Heart left ventricle (tissue), 13 donors: ENCODE data around the gene CKB.

Experiments
- POLR2A ChIP-seq, 2 donors: fragments of 450-650 bp; IDR thresholded peaks; one replicate each; pipeline ENCODE4 v1.6.1; 2017; ENCODE audit warnings: antibody characterized with exemption in 2 of 2, mild to moderate bottlenecking in 2 of 2, moderate library complexity in 2 of 2
- TF ChIP-seq, protein P1 (sequence below), 12 donors: fragments of 200-600 bp; sonication (generic) in 4 of 12; IDR thresholded peaks; one replicate each; pipeline versions ENCODE4 v1.5.0 to v1.8.0; 2018 to 2022; ENCODE audit warnings: antibody characterized with exemption in 12 of 12, mild to moderate bottlenecking in 5 of 12
- donor health status: ischemic (EF 13 %, LVEDD 7.1; RV severe dilation, severe dysfunction).
- donor health status: DM: no; HTN: yes; CAD: no.
- donor health status: DM: no; HTN: no; CAD: no.
- donor health status: ischemic (EF 25% LVEDD 6.9; RV normal size, moderate dysfunction).
- donor health status: ischemic (EF 25% LVEDD 5.7; RV mildly dilated, moderate dysfunction).
- donor health status: ischemic (EF 35%, LVEDD 5.7; RV mildly dilated, moderate dysfunction).
- donor health status: nonischemic (EF 11% LVEDD 7.7; RV severe dilation, severe dysfunction).
- donor health status: DM: yes; HTN: yes; CAD: no.
- donor health status: PGD.
- donor health status: ischemic (EF 29% LVEDD 5.4; RV normal size, mild dysfunction).
- donor health status: nonischemic (EF 23%, LVEDD 6.1; RV moderate dilation, normal function).

DNA sequence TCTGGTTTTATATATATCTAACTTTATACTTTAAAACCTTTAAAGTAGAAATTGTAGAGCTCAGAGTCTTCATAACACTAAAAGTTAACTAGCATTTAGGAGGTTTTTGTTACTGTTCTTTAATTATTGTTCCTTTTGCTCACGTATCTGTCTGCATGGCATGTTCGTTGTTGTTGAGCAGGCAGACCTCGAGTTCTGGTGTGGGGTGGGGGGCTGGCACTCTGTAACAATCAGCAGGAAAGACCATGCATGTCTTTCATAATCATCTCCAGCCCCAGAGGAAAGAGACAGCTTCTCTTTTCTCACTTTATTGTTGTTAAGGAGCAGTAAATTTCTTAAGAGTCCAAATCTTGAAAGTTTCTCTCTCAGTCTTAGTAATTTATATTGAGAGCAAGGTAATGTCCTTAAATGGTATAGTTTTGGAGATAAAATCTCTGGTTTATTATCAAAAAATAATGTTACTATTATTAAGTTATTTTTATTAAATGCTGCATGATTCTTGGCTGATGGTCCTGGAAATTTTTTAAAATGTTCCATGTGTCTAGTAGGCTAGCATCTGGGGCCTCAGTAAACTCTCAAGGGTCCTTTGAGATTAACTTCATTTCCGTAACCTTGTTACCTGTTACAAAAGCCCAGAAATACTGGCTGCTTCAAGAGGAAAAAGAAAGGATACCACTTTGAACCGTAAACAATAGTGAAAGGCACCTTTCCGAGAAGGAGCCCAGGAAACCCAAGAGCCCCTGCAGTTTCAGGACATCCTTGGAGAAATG, 30.3 kb downstream of the CKB start:
- TF ChIP-seq, protein P1, sequence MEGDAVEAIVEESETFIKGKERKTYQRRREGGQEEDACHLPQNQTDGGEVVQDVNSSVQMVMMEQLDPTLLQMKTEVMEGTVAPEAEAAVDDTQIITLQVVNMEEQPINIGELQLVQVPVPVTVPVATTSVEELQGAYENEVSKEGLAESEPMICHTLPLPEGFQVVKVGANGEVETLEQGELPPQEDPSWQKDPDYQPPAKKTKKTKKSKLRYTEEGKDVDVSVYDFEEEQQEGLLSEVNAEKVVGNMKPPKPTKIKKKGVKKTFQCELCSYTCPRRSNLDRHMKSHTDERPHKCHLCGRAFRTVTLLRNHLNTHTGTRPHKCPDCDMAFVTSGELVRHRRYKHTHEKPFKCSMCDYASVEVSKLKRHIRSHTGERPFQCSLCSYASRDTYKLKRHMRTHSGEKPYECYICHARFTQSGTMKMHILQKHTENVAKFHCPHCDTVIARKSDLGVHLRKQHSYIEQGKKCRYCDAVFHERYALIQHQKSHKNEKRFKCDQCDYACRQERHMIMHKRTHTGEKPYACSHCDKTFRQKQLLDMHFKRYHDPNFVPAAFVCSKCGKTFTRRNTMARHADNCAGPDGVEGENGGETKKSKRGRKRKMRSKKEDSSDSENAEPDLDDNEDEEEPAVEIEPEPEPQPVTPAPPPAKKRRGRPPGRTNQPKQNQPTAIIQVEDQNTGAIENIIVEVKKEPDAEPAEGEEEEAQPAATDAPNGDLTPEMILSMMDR (IDR thresholded peaks at IDR 0.05), result no peak
- no peak for TF ChIP-seq POLR2A (IDR thresholded peaks at IDR 0.05)
